Stimulated activated naive CD8-positive, alpha-beta T cell treated with anti-CD3 and anti-CD28 coated beads, Interleukin-15, amount 100 ng/mL, for 72 hours (primary cell): ENCODE results near the gene KCNN2.
"Not testable (repeated sequence)": the region's sequence is repeated elsewhere in the genome, so short reads cannot be mapped to it uniquely, and the experiment has no call there.

ENCODE experiments used
- ATAC-seq: fragments of 150-1000 bp; cut with Tn5 transposase; 2 replicates; pipeline ENCODE4 v1.10.0; 2021; ENCODE audit warnings: mild to moderate bottlenecking, moderate library complexity
- DNase-seq, 2 donors: peaks; one replicate each; pipeline ENCODE4 v3.0.0; 2021 to 2022
- H3K27ac Mint-ChIP-seq, 2 donors: one replicate each; pipeline ENCODE4 v1.8.0; 2022; ENCODE audit warnings: mild to moderate bottlenecking in 2 of 2, mixed read lengths in 2 of 2, moderate library complexity in 2 of 2
- H3K27me3 Mint-ChIP-seq: one replicate; pipeline ENCODE4 v1.8.0; 2022; ENCODE audit warnings: mixed read lengths
- H3K4me1 Mint-ChIP-seq: one replicate; pipeline ENCODE4 v1.8.0; 2022; ENCODE audit warnings: mild to moderate bottlenecking, mixed read lengths
- H3K4me3 Mint-ChIP-seq, 2 donors: one replicate each; pipeline ENCODE4 v1.8.0; 2022; ENCODE audit warnings: mild to moderate bottlenecking in 2 of 2, mixed read lengths in 2 of 2, moderate library complexity in 1 of 2
- H3K9me3 Mint-ChIP-seq, 2 donors: one replicate each; pipeline ENCODE4 v1.8.0; 2022; ENCODE audit warnings: mixed read lengths in 2 of 2

The KCNN2 gene

GRCh38 chr5:114391321-114391720 is 29.5 kb downstream of the KCNN2 start:
- Mint-ChIP-seq H3K9me3 (peaks cover 0 to 5% of the 10 kb centered on the region in 2 donors), H3K27ac (no peak overlapping the region), H3K27me3 (no peaks in the 10 kb centered on the region), H3K4me1 (no peaks in the 10 kb centered on the region), H3K4me3 (no peak overlapping the region)
- ATAC-seq (no peak), DNase-seq (no peak)

- ATAC-seq (no peak), DNase-seq (no peak)
- no peaks in the 10 kb centered on the region for H3K4me1 Mint-ChIP-seq
- H3K27me3 Mint-ChIP-seq = no peaks in the 10 kb centered on the region
- no peak overlapping the region for H3K27ac Mint-ChIP-seq
- no peak overlapping the region for H3K4me3 Mint-ChIP-seq
- peaks cover 0 to 5% of the 10 kb centered on the region in 2 donors for H3K9me3 Mint-ChIP-seq
Observed at GRCh38 chr5:114393159-114393558, 31.3 kb downstream of the KCNN2 start.

DNA sequence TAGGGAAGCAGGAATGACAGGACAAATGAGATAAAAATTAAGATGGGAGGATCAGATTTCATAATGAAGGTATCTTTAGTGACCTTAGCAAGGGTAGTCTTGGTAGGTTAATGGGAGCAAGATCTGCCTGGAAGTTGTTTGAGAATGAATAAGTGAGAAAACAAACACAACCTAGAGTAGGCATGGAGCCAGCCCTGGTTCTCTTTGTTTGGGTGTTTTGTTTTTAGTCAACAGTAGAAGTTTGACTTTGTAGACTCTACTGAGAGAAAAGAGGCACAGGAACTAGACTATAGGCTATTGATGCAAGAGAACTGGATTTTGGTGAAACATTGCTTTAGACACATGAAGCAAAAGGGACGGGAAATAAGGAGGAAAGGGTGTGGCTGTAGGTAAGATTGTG is 40.3 kb downstream of the KCNN2 start:
- H3K9me3 Mint-ChIP-seq = peaks cover 9 to 16% of the 10 kb centered on the region in 2 donors
- H3K27me3 Mint-ChIP-seq = peaks cover 8% of the 10 kb centered on the region
- no peaks in the 10 kb centered on the region for H3K4me1 Mint-ChIP-seq
- ATAC-seq (no peak), DNase-seq (no peak)
- H3K27ac Mint-ChIP-seq = no peak overlapping the region
- H3K4me3 Mint-ChIP-seq = no peak overlapping the region

GRCh38 chr5:114407783-114408182 is 45.9 kb downstream of the KCNN2 start:
- no peak overlapping the region for H3K27ac Mint-ChIP-seq
- DNase-seq (no peak), ATAC-seq (no peak)
- H3K4me3 Mint-ChIP-seq = no peak overlapping the region
- H3K27me3 Mint-ChIP-seq = no peaks in the 10 kb centered on the region
- H3K9me3 Mint-ChIP-seq = no peaks in the 10 kb centered on the region
- no peaks in the 10 kb centered on the region for H3K4me1 Mint-ChIP-seq

GRCh38 chr5:114408847-114409246 is 47.0 kb downstream of the KCNN2 start:
- H3K4me3 Mint-ChIP-seq = no peak overlapping the region
- no peaks in the 10 kb centered on the region for H3K27me3 Mint-ChIP-seq
- H3K9me3 Mint-ChIP-seq = no peaks in the 10 kb centered on the region
- ATAC-seq = no peak
- no peak overlapping the region for H3K27ac Mint-ChIP-seq
- no peaks in the 10 kb centered on the region for H3K4me1 Mint-ChIP-seq
- no peak for DNase-seq

DNA sequence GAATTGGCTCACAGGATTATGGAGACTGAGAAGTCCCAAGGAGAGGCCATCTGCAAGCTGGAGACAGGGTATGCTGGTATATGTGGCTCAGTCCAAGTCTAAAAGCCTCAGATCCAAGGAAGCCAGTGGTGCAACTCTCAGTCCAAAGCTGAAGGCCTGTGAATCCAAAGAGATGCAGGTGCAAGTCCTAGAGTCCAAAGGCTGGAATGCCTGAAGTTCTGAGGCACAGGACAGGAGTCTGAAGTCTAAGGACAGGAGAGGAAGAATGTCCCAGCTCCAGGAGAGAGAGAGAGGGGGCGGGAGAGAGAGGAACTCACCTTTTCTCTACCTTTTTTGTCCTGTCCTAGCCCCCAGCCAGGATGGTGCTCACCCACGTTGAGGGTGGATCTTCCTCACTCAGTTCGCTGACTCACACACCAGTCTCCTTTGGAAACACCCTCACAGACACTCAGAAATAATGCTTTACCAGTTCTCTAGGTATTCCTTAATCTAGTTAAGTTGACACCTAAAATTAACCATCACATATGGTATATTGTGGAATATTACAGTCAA is 49.6 kb downstream of the KCNN2 start:
- ATAC-seq (no peak), DNase-seq (no peak)
- H3K27me3 Mint-ChIP-seq = no peaks in the 10 kb centered on the region
- H3K4me1 Mint-ChIP-seq = no peaks in the 10 kb centered on the region
- no peak overlapping the region for H3K4me3 Mint-ChIP-seq
- H3K27ac Mint-ChIP-seq = no peak overlapping the region
- no peaks in the 10 kb centered on the region for H3K9me3 Mint-ChIP-seq

DNA sequence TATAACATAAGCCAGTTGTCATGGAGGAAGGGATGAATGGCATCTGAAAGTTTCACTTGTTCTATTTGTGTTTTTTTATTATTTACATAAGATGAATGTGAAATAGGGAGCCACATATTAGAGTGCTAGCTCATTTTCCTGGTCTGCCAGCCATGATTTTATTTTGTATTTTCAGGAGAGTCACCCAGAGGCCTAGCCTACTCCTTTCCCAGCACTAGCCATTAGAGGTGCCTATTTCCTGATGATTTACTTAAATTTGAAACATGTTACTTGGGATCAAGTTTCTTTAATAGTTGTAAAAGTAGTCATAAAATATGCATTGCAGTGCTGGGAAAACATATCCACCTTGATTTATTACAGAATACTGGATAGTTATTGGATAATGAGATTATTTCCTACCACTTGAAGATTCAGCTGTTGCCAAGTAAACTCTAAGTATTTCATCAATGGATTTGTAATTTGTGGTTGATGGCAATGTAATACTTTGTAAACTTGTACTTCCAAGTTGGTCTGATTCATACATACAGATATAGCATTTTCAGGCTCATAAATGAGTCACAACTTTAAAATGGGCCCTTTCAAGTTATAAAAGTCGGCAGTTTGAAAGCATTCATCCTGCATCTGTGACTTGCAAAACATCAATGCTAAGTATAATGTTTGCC is 50.8 kb downstream of the KCNN2 start:
- Mint-ChIP-seq H3K4me1 (no peaks in the 10 kb centered on the region), H3K9me3 (no peaks in the 10 kb centered on the region), H3K27ac (no peak overlapping the region), H3K4me3 (no peak overlapping the region), H3K27me3 (no peaks in the 10 kb centered on the region)
- DNase-seq = no peak
- ATAC-seq = no peak

DNA sequence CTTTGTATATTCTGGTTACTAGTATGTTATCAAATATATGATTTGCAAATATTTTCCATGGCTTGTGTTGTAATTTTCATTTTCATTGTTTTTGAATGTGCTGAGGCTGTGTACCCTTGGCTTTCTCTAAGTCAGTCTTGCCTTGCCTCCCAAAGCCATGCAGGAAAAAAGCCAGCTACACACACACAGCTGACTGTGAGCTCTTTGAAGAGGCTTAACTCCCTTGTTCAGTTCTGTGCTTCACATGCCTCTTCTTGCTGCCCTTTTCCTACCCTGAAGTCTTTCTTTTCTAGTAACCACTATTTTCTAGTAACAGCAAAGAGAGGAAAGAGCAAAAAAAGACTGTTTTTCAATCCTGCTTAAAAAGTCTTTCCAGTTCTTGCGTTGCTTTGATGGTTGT is 53.9 kb downstream of the KCNN2 start:
- no peak overlapping the region for H3K4me3 Mint-ChIP-seq
- no peaks in the 10 kb centered on the region for H3K9me3 Mint-ChIP-seq
- DNase-seq = no peak
- H3K27ac Mint-ChIP-seq = no peak overlapping the region
- ATAC-seq = no peak
- no peaks in the 10 kb centered on the region for H3K4me1 Mint-ChIP-seq
- no peaks in the 10 kb centered on the region for H3K27me3 Mint-ChIP-seq

- ATAC-seq (no peak), DNase-seq (no peak)
- no peaks in the 10 kb centered on the region for H3K27me3 Mint-ChIP-seq
- no peaks in the 10 kb centered on the region for H3K4me1 Mint-ChIP-seq
- no peaks in the 10 kb centered on the region for H3K9me3 Mint-ChIP-seq
- H3K4me3 Mint-ChIP-seq = no peak overlapping the region
- H3K27ac Mint-ChIP-seq = no peak overlapping the region
Observed at GRCh38 chr5:114416254-114416653, 54.4 kb downstream of the KCNN2 start.

- no peak overlapping the region for H3K4me3 Mint-ChIP-seq
- DNase-seq (no peak), ATAC-seq (no peak)
- peak overlapping the region in 1 of 2 donors; percentile 16 for H3K27ac Mint-ChIP-seq
- no peaks in the 10 kb centered on the region for H3K27me3 Mint-ChIP-seq
- no peaks in the 10 kb centered on the region for H3K4me1 Mint-ChIP-seq
- H3K9me3 Mint-ChIP-seq = no peaks in the 10 kb centered on the region
Observed at GRCh38 chr5:114417519-114417918, 55.6 kb downstream of the KCNN2 start.

GRCh38 chr5:114418176-114419066 is 56.6 kb downstream of the KCNN2 start:
- Mint-ChIP-seq H3K9me3 (no peaks in the 10 kb centered on the region), H3K27me3 (no peaks in the 10 kb centered on the region), H3K4me3 (no peak overlapping the region), H3K4me1 (no peaks in the 10 kb centered on the region), H3K27ac (no peak overlapping the region)
- DNase-seq (no peak), ATAC-seq (no peak)

DNA sequence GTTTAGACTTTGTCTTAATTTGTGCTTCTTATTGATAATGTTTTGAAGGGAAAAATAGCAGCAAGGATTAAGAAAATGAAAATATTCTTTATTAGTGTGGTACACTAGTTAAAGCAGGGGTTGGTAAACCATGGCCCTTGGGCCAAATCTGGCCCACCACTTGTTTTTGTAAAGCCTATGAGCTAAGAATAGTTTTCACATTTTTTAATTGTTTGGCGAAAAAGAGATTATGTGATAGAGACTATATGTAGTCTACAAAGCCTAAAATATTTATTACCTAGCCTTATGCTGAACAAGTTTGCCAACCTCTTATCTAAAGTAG is 57.2 kb downstream of the KCNN2 start:
- no peaks in the 10 kb centered on the region for H3K9me3 Mint-ChIP-seq
- no peaks in the 10 kb centered on the region for H3K4me1 Mint-ChIP-seq
- no peak overlapping the region for H3K27ac Mint-ChIP-seq
- no peak for DNase-seq
- H3K4me3 Mint-ChIP-seq = no peak overlapping the region
- no peaks in the 10 kb centered on the region for H3K27me3 Mint-ChIP-seq
- ATAC-seq = no peak

GRCh38 chr5:114419959-114420358 is 58.1 kb downstream of the KCNN2 start:
- DNase-seq (no peak), ATAC-seq (no peak)
- no peak overlapping the region for H3K27ac Mint-ChIP-seq
- no peaks in the 10 kb centered on the region for H3K4me1 Mint-ChIP-seq
- H3K9me3 Mint-ChIP-seq = no peaks in the 10 kb centered on the region
- H3K27me3 Mint-ChIP-seq = no peaks in the 10 kb centered on the region
- H3K4me3 Mint-ChIP-seq = no peak overlapping the region

DNA sequence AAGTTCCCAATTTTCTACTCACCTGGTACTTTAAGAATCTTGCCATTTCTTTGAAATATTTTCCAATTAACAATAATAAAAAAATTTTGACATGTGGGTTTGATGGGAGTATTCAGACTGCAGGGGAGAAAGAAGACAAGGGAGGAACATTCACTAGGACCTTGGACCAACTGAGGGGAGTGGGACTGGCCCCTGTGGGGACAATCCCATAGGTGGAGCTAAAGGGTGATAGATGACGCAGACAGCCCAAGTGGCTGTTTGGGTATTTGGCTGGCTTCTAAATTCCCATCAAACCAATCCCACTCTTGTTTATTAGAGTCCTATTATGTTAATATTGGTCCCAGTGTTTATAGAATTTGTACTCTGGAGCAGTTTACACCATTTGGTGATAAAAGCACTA is 65.3 kb downstream of the KCNN2 start:
- no peaks in the 10 kb centered on the region for H3K9me3 Mint-ChIP-seq
- H3K27ac Mint-ChIP-seq = no peak overlapping the region
- H3K4me1 Mint-ChIP-seq = no peaks in the 10 kb centered on the region
- DNase-seq (no peak), ATAC-seq (no peak)
- no peak overlapping the region for H3K4me3 Mint-ChIP-seq
- no peaks in the 10 kb centered on the region for H3K27me3 Mint-ChIP-seq

GRCh38 chr5:114430532-114430931 is 68.7 kb downstream of the KCNN2 start:
- Mint-ChIP-seq H3K27me3 (no peaks in the 10 kb centered on the region), H3K4me3 (no peak overlapping the region), H3K9me3 (no peaks in the 10 kb centered on the region), H3K27ac (no peak overlapping the region), H3K4me1 (no peaks in the 10 kb centered on the region)
- ATAC-seq (no peak), DNase-seq (no peak)

GRCh38 chr5:114432684-114433083 is 70.8 kb downstream of the KCNN2 start:
- not testable (repeated sequence) for H3K27me3 Mint-ChIP-seq, ATAC-seq, H3K9me3 Mint-ChIP-seq, H3K4me3 Mint-ChIP-seq, H3K4me1 Mint-ChIP-seq, H3K27ac Mint-ChIP-seq, DNase-seq
